T-cell (primary cell): Measurements from ENCODE around the gene EVI5. TPM values are rescaled to one million over a fixed set of nuclear protein-coding genes. Genes with fewer than 3 reads are reported as not detected.
A peak's percentile ranks its signal among the peaks of the same experiment; 100 is the strongest.

ENCODE experiments used
- ATAC-seq, 4 experiments: fragments of 200-7000 bp in 3 of 4; fragments of 150-1000 bp in 1 of 4; cut with Tn5 transposase; replicated peaks in 1 of 4; 1 replicate in 3 of 4; 2 replicates in 1 of 4; pipeline ENCODE4 v1.10.0; 2021; ENCODE audit warnings: moderate library complexity in 3 of 4, mild to moderate bottlenecking in 2 of 4, moderate number of reproducible peaks in 1 of 4
- CTCF ChIA-PET, 2 donors: fragments of 300-600 bp; sonication (Branson Sonifier 250); formaldehyde crosslinking; loops; one replicate each; lab custom pipeline; 2022; ENCODE audit warnings: antibody characterized with exemption in 2 of 2; lab: Charles Lee
- POLR2A ChIA-PET, 2 donors: fragments of 300-600 bp; sonication (Branson Sonifier 250); formaldehyde crosslinking; loops; one replicate each; lab custom pipeline; 2022; ENCODE audit warnings: antibody characterized with exemption in 2 of 2; lab: Charles Lee
- DNase-seq, 35 experiments: peaks; one replicate each; pipeline versions ENCODE4 v3.0.0 to v3.0.0-alpha.2; 2013 to 2023
- H3K27ac ChIP-seq: one replicate; pipeline ENCODE4 v1.5.1; 2013; ENCODE audit warnings: low read length
- H3K27me3 ChIP-seq, 2 experiments: replicated peaks in 1 of 2; 1 replicate in 1 of 2; 2 replicates in 1 of 2; pipeline versions ENCODE4 v1.6.1 to v1.7.0; 2013; ENCODE audit warnings: low read length in 1 of 2, mixed read lengths in 1 of 2; ENCODE audit not compliant: control insufficient read depth in 2 of 2, insufficient read depth in 2 of 2; ENCODE audit errors: extremely low read depth in 1 of 2
- H3K36me3 ChIP-seq, 2 donors: 1 replicate in 1 of 2; 2 replicates in 1 of 2; pipeline versions ENCODE4 v1.6.1 to v1.7.0; 2013; ENCODE audit warnings: low read length in 1 of 2; ENCODE audit not compliant: control insufficient read depth in 2 of 2, insufficient read depth in 1 of 2; ENCODE audit errors: extremely low read depth in 1 of 2
- H3K4me1 ChIP-seq, 2 experiments: 1 replicate in 1 of 2; 2 replicates in 1 of 2; pipeline versions ENCODE4 v1.6.1 to v1.7.0; 2013; ENCODE audit warnings: low read length in 2 of 2, mixed read lengths in 1 of 2; ENCODE audit not compliant: insufficient read depth in 2 of 2, control insufficient read depth in 1 of 2; ENCODE audit errors: extremely low read depth in 1 of 2
- H3K4me3 ChIP-seq, 2 donors: 1 replicate in 1 of 2; 2 replicates in 1 of 2; pipeline versions ENCODE4 v1.5.1 to v1.7.0; 2013; ENCODE audit warnings: mild to moderate bottlenecking in 2 of 2, low read length in 1 of 2, moderate library complexity in 1 of 2; ENCODE audit not compliant: control insufficient read depth in 1 of 2; ENCODE audit errors: extremely low read depth in 1 of 2
- H3K9me3 ChIP-seq: 2 replicates; pipeline ENCODE4 v1.7.0; 2013
- H3K27ac Mint-ChIP-seq, 2 donors: one replicate each; pipeline ENCODE4 v1.8.0; 2020 to 2021; ENCODE audit warnings: mild to moderate bottlenecking in 2 of 2, mixed read lengths in 2 of 2
- H3K27me3 Mint-ChIP-seq, 2 donors: one replicate each; pipeline ENCODE4 v1.8.0; 2021 to 2022; ENCODE audit warnings: mixed read lengths in 2 of 2
- H3K36me3 Mint-ChIP-seq: one replicate; pipeline ENCODE4 v1.8.0; 2021; ENCODE audit warnings: mixed read lengths
- H3K4me1 Mint-ChIP-seq, 3 donors: one replicate each; pipeline ENCODE4 v1.8.0; 2020 to 2022; ENCODE audit warnings: mixed read lengths in 3 of 3, mild to moderate bottlenecking in 1 of 3
- H3K4me3 Mint-ChIP-seq, 3 donors: one replicate each; pipeline ENCODE4 v1.8.0; 2020 to 2022; ENCODE audit warnings: mild to moderate bottlenecking in 3 of 3, mixed read lengths in 3 of 3, moderate library complexity in 3 of 3
- H3K9me3 Mint-ChIP-seq, 3 donors: one replicate each; pipeline ENCODE4 v1.8.0; 2020 to 2022; ENCODE audit warnings: mixed read lengths in 3 of 3
- WGBS: methylation state at CpG from one replicate; pipeline ENCODE4 v1.1.5; 2013; ENCODE audit warnings: missing lambda C conversion rate; ENCODE audit not compliant: insufficient coverage; 5-methylcytosine and 5-hydroxymethylcytosine counted together
- total RNA-seq, 35 experiments: library from RNA in 6 of 35; stranded (reverse) in 6 of 35; fragments of 120-200 nt in 1 of 35; gene quantifications; one replicate each; pipeline versions ENCODE4 v1.2.1 to v1.2.4 and lab custom pipeline; 2013 to 2026

EVI5 gene
- total RNA-seq, 5 donors from 2014 or later (not counting 1 experiment from before 2014, with no cell fraction given), result 1.5 to 2.4 (median 2.0) TPM

GRCh38 chr1:92483610-92484471, 301.1 kb downstream of the EVI5 start:
- H3K4me1 ChIP-seq, result peaks cover 9 to 61% of the 10 kb centered on the region in 2 experiments
- Mint-ChIP-seq H3K4me1 (peaks cover 39 to 46% (median 45%) of the 10 kb centered on the region in 3 donors), H3K27me3 (peaks cover 0 to 5% of the 10 kb centered on the region in 2 donors), H3K4me3 (peak overlapping the region; percentile 89 to 98 (median 95)), H3K36me3 (peaks cover 14% of the 10 kb centered on the region), H3K27ac (peak overlapping the region; percentile 85 to 95), H3K9me3 (no peaks in the 10 kb centered on the region)
- POLR2A ChIA-PET, result interaction anchor here (0.6 to 1.0 kb wide), 4 partner anchors 12 to 170 kb away, joined by 3 to 7 read pairs (median 4); no protein-coding TSS in a partner anchor
- H3K27ac ChIP-seq, result peak overlapping the region; percentile 73
- DNase-seq (peak in 16 of 35 experiments; percentile 12 to 50 (median 28)), ATAC-seq (peak in 2 of 4 experiments; percentile 4 to 5)
- H3K4me3 ChIP-seq, result peak overlapping the region; percentile 77 to 95
- CTCF ChIA-PET, result interaction anchor here (0.6 to 3.8 kb wide), 13 partner anchors 9 to 988 kb away, joined by 3 to 21 read pairs (median 6); no protein-coding TSS in a partner anchor
- peaks cover 5 to 15% of the 10 kb centered on the region in 2 donors for H3K36me3 ChIP-seq
- H3K27me3 ChIP-seq, result peaks cover 0 to 5% of the 10 kb centered on the region in 2 experiments
- 0% methylated on average over 46 of the region's 56 CpGs for whole genome bisulfite sequencing
- H3K9me3 ChIP-seq, result no peaks in the 10 kb centered on the region

- Mint-ChIP-seq H3K27ac (peak overlapping the region; percentile 80 to 95), H3K4me3 (peak overlapping the region; percentile 89 to 98 (median 95)), H3K36me3 (peaks cover 20% of the 10 kb centered on the region), H3K9me3 (no peaks in the 10 kb centered on the region), H3K4me1 (peaks cover 39 to 46% (median 45%) of the 10 kb centered on the region in 3 donors), H3K27me3 (peaks cover 0 to 5% of the 10 kb centered on the region in 2 donors)
- H3K4me1 ChIP-seq, result peaks cover 8 to 70% of the 10 kb centered on the region in 2 experiments
- H3K4me3 ChIP-seq, result peak overlapping the region; percentile 77 to 95
- CTCF ChIA-PET, result interaction anchor here (0.6 to 1.7 kb wide), 11 partner anchors 8 to 987 kb away, joined by 3 to 7 read pairs (median 5); no protein-coding TSS in a partner anchor
- 1% methylated on average over 51 of the region's 62 CpGs for WGBS
- peaks cover 5 to 23% of the 10 kb centered on the region in 2 donors for H3K36me3 ChIP-seq
- DNase-seq (peak in 24 of 35 experiments; percentile 10 to 59 (median 38)), ATAC-seq (peak; percentile 21 to 34 (median 31))
- peak overlapping the region; percentile 2 for H3K27ac ChIP-seq
- POLR2A ChIA-PET, result interaction anchor here (0.6 to 1.0 kb wide), 3 partner anchors 11 to 169 kb away, joined by 3 to 7 read pairs (median 6); no protein-coding TSS in a partner anchor
- peaks cover 0 to 5% of the 10 kb centered on the region in 2 experiments for H3K27me3 ChIP-seq
- no peaks in the 10 kb centered on the region for H3K9me3 ChIP-seq
These were observed 302.0 kb downstream of the EVI5 start for GRCh38 chr1:92482665-92483609.

- ATAC-seq, result no peak
- ChIA-PET CTCF (interaction anchor here in 1 of 2 donors (0.7 to 1.7 kb wide), 3 partner anchors 172 to 451 kb away, joined by 3 to 6 read pairs (median 4); no protein-coding TSS in a partner anchor), POLR2A (no interaction called here)
- H3K27ac Mint-ChIP-seq, result peak overlapping the region; percentile 80 to 95
- Histone ChIP-seq H3K4me1 (peaks cover 10 to 73% of the 10 kb centered on the region in 2 experiments), H3K4me3 (peak overlapping the region; percentile 77 to 95), H3K27me3 (peaks cover 0 to 5% of the 10 kb centered on the region in 2 experiments), H3K36me3 (peaks cover 5 to 28% of the 10 kb centered on the region in 2 donors), H3K27ac (peak overlapping the region; percentile 2), H3K9me3 (no peaks in the 10 kb centered on the region)
- H3K4me1 Mint-ChIP-seq, result peaks cover 44 to 45% (median 45%) of the 10 kb centered on the region in 3 donors
- 31% methylated on average over 34 of the region's 39 CpGs for WGBS
- no peak for DNase-seq
- H3K36me3 Mint-ChIP-seq, result peaks cover 20% of the 10 kb centered on the region
- H3K27me3 Mint-ChIP-seq, result peaks cover 0 to 5% of the 10 kb centered on the region in 2 donors
- no peaks in the 10 kb centered on the region for H3K9me3 Mint-ChIP-seq
- H3K4me3 Mint-ChIP-seq, result peak overlapping the region; percentile 89 to 98 (median 95)
These were observed 302.8 kb downstream of the EVI5 start for GRCh38 chr1:92481971-92482664.

- no peaks in the 10 kb centered on the region for H3K9me3 Mint-ChIP-seq
- ChIA-PET POLR2A (no interaction called here), CTCF (no interaction called here)
- ATAC-seq (no peak), DNase-seq (no peak)
- H3K36me3 ChIP-seq, result peaks cover 5 to 28% of the 10 kb centered on the region in 2 donors
- H3K27ac ChIP-seq, result no peak overlapping the region
- peaks cover 20% of the 10 kb centered on the region for H3K36me3 Mint-ChIP-seq
- peak overlapping the region in 1 of 2 donors; percentile 77 for H3K4me3 ChIP-seq
- H3K27me3 ChIP-seq, result peaks cover 0 to 5% of the 10 kb centered on the region in 2 experiments
- no peaks in the 10 kb centered on the region for H3K9me3 ChIP-seq
- WGBS, result 100% methylated on average over 3 of the region's 12 CpGs
- no peak overlapping the region for H3K27ac Mint-ChIP-seq
- H3K4me3 Mint-ChIP-seq, result peak overlapping the region; percentile 89 to 98 (median 95)
- peaks cover 49 to 51% (median 50%) of the 10 kb centered on the region in 3 donors for H3K4me1 Mint-ChIP-seq
- H3K27me3 Mint-ChIP-seq, result peaks cover 0 to 5% of the 10 kb centered on the region in 2 donors
- H3K4me1 ChIP-seq, result peaks cover 15 to 74% of the 10 kb centered on the region in 2 experiments
These were observed 303.3 kb downstream of the EVI5 start for GRCh38 chr1:92481599-92481925.

- ChIA-PET CTCF (no interaction called here), POLR2A (no interaction called here)
- Mint-ChIP-seq H3K27me3 (peaks cover 0 to 5% of the 10 kb centered on the region in 2 donors), H3K27ac (no peak overlapping the region), H3K4me3 (peak overlapping the region; percentile 89 to 98 (median 95)), H3K9me3 (no peaks in the 10 kb centered on the region), H3K36me3 (peaks cover 20% of the 10 kb centered on the region), H3K4me1 (peaks cover 55% of the 10 kb centered on the region in 3 donors)
- peaks cover 20 to 79% of the 10 kb centered on the region in 2 experiments for H3K4me1 ChIP-seq
- 97% methylated on average over 61 of the region's 65 CpGs for WGBS
- ATAC-seq, result no peak
- no peak overlapping the region for H3K4me3 ChIP-seq
- peaks cover 0 to 5% of the 10 kb centered on the region in 2 experiments for H3K27me3 ChIP-seq
- DNase-seq, result no peak
- peaks cover 5 to 29% of the 10 kb centered on the region in 2 donors for H3K36me3 ChIP-seq
- no peaks in the 10 kb centered on the region for H3K9me3 ChIP-seq
- H3K27ac ChIP-seq, result no peak overlapping the region
These were observed 303.9 kb downstream of the EVI5 start for GRCh38 chr1:92480813-92481598.
